Keratinocyte (primary cell): Measurements from ENCODE around the gene ILDR1.

Experiments used
- CTCF ChIP-seq, 3 experiments: IDR thresholded peaks in 1 of 3; conservative IDR thresholded peaks in 1 of 3; optimal IDR thresholded peaks in 1 of 3; 2 replicates in 2 of 3; 3 replicates in 1 of 3; pipeline versions ENCODE3 to v1.5.1; 2011; ENCODE audit warnings: low read length in 3 of 3, mild to moderate bottlenecking in 3 of 3, moderate library complexity in 2 of 3, control low read depth in 1 of 3, inconsistent platforms in 1 of 3; ENCODE audit not compliant: insufficient read depth in 2 of 3; ENCODE audit errors: extremely low read depth in 1 of 3
- EZH2 ChIP-seq: IDR thresholded peaks from one replicate; pipeline ENCODE4 v1.6.1; 2012; ENCODE audit warnings: inconsistent platforms, mild to moderate bottlenecking, low read length, moderate library complexity

GRCh38 chr3:121942116-121942786 is 79.8 kb downstream of the ILDR1 start:
- TF ChIP-seq CTCF (optimal IDR thresholded peaks at IDR 0.05 in 1 of 3, IDR thresholded peaks at IDR 0.05 in 1 of 3, conservative IDR thresholded peaks at IDR 0.05 in 1 of 3; ENCODE audit: extremely low read depth in 1 of 3, insufficient read depth in 2 of 3, low read length in 3 of 3) (no peak), EZH2 (no peak)
